K562 (cell line): Measurements from ENCODE around the gene MARS1. TPM values are rescaled to one million over a fixed set of nuclear protein-coding genes. Genes with fewer than 3 reads are reported as not detected.
A peak's percentile ranks its signal among the peaks of the same experiment; 100 is the strongest.

ENCODE experiments used
- GABPA ChIP-seq: fragments of 200-800 bp; sonication (Bioruptor generic); conservative IDR thresholded peaks from 2 replicates; pipeline ENCODE4 v1.6.1; 2016; ENCODE audit warnings: low read depth, missing genetic modification characterization, missing compliant biosample characterization
- GTF3C2 ChIP-seq: IDR thresholded peaks from 3 replicates; pipeline ENCODE4 v1.6.1; 2011; ENCODE audit warnings: borderline replicate concordance, mild to moderate bottlenecking, moderate library complexity; ENCODE audit not compliant: insufficient read length; ENCODE audit errors: extremely low read depth
- HBP1 ChIP-seq: fragments of 450-650 bp; formaldehyde crosslinking; IDR thresholded peaks from 2 replicates; pipeline ENCODE4 v1.4.0; 2022; ENCODE audit warnings: missing genetic modification characterization
- NRF1 ChIP-seq, 2 experiments: fragments of 450-650 bp; IDR thresholded peaks in 1 of 2; conservative IDR thresholded peaks in 1 of 2; 2 replicates each; pipeline ENCODE4 v1.6.1; 2014; ENCODE audit warnings: mild to moderate bottlenecking in 2 of 2
- RFX1 ChIP-seq: fragments of 450-650 bp; IDR thresholded peaks from 2 replicates; pipeline ENCODE4 v1.6.1; 2016; ENCODE audit warnings: mild to moderate bottlenecking, moderate library complexity
- STAT5B ChIP-seq: fragments of 250-450 bp; sonication (Bioruptor Pico); IDR thresholded peaks from 2 replicates; pipeline ENCODE4 v1.8.0; 2021; ENCODE audit warnings: mild to moderate bottlenecking, inconsistent platforms
- ZNF318 ChIP-seq, 2 experiments: fragments of 450-650 bp; IDR thresholded peaks; 2 replicates each; pipeline ENCODE4 v1.6.1; 2016; ENCODE audit warnings: mild to moderate bottlenecking in 2 of 2, borderline replicate concordance in 1 of 2, low read depth in 1 of 2, moderate library complexity in 1 of 2
- ZNF398 ChIP-seq: fragments of 250-450 bp; sonication (Bioruptor Pico); IDR thresholded peaks from 2 replicates; pipeline ENCODE4 v1.8.0; 2021; ENCODE audit warnings: moderate library complexity, mild to moderate bottlenecking, inconsistent platforms
- polyA plus RNA-seq, 8 experiments: library from polyadenylated mRNA; depleted of rRNA in 4 of 8; stranded (reverse) in 5 of 8; unstranded in 3 of 8; fragments of >200 nt; fragmentation: Nextera tagmentation in 2 of 8; fragmentation: Illumina TruSeq in 1 of 8; extraction: Ambion mirVana in 2 of 8; extraction: Trizol in 1 of 8; gene quantifications; 2 replicates each; pipeline versions ENCODE4 v1.2.1 to v1.2.3, GENCODE V29; 2011 to 2014; ENCODE audit warnings: inconsistent platforms in 1 of 8, missing spikeins in 1 of 8
- total RNA-seq, 7 experiments: library from RNA; depleted of rRNA in 6 of 7; stranded (reverse); fragments of >200 nt in 6 of 7; fragmentation: Illumina TruSeq in 2 of 7; extraction: Trizol in 2 of 7; gene quantifications; 2 replicates each; pipeline versions ENCODE4 v1.2.1 to v1.2.3, GENCODE V29; 2011 to 2021; ENCODE audit warnings: low replicate concordance in 1 of 7

Gene MARS1
- total and polyA plus RNA-seq, 9 of the 15 experiments (the other 6 are each of a cell fraction or from before 2014, with no cell fraction given), result 117 to 382 (median 220) TPM

- TF ChIP-seq HBP1 (CRISPR knock-in tag) (peak; percentile 37; the same call in 1 of the 2 replicates), GTF3C2 (no peak), ZNF318 (IDR thresholded peaks at IDR 0.05; ENCODE audit: borderline replicate concordance in 1 of 2, low read depth in 1 of 2) (no peak), GABPA (tag) (no peak), RFX1 (no peak), ZNF398 (CRISPR knock-in tag) (no peak), STAT5B (CRISPR knock-in tag) (no peak), NRF1 (conservative IDR thresholded peaks at IDR 0.05 in 1 of 2, IDR thresholded peaks at IDR 0.05 in 1 of 2) (no peak)
Measured at GRCh38 chr12:57520053-57520818, 32.4 kb downstream of the MARS1 start, which contains the start of gene DDIT3 (continued).
